GM12878 (cell line): ENCODE results near the gene SLC2A1. TPM values are rescaled to one million over a fixed set of nuclear protein-coding genes. Genes with fewer than 3 reads are reported as not detected.

Experiments used
- BMI1 ChIP-seq: fragments of 450-650 bp; IDR thresholded peaks from 2 replicates; pipeline ENCODE4 v1.6.1; 2016; ENCODE audit warnings: mild to moderate bottlenecking, moderate library complexity, borderline replicate concordance
- BRCA1 ChIP-seq: IDR thresholded peaks from 2 replicates; pipeline ENCODE4 v1.6.1; 2011; ENCODE audit warnings: low read depth, low read length, improper control_type of control experiment
- CBFB ChIP-seq: IDR thresholded peaks from 2 replicates; pipeline ENCODE4 v1.6.1; 2016; ENCODE audit warnings: antibody characterized with exemption, low read depth
- EP300 ChIP-seq, 2 experiments: fragments of 150-350 bp in 1 of 2; IDR thresholded peaks; 2 replicates each; pipeline ENCODE4 v1.6.1; 2011 to 2012; ENCODE audit warnings: low read depth in 2 of 2, low read length in 2 of 2, borderline replicate concordance in 1 of 2, improper control_type of control experiment in 1 of 2, inconsistent platforms in 1 of 2; ENCODE audit not compliant: control insufficient read depth in 1 of 2
- GATAD2B ChIP-seq: fragments of 450-650 bp; conservative IDR thresholded peaks from 2 replicates; pipeline ENCODE4 v1.6.1; 2017; ENCODE audit warnings: low read depth, mild to moderate bottlenecking, moderate library complexity
- IKZF2 ChIP-seq, 2 experiments: fragments of 450-650 bp; IDR thresholded peaks; 2 replicates each; pipeline ENCODE4 v1.6.1; 2017; ENCODE audit warnings: mild to moderate bottlenecking in 2 of 2, moderate library complexity in 2 of 2
- IRF4 ChIP-seq: IDR thresholded peaks from 2 replicates; pipeline ENCODE4 v1.6.1; 2011; ENCODE audit warnings: low read depth, low read length
- KDM1A ChIP-seq: fragments of 200-600 bp; sonication (generic); IDR thresholded peaks from 2 replicates; pipeline ENCODE4 v1.6.1; 2016; ENCODE audit warnings: borderline replicate concordance
- MEF2A ChIP-seq: IDR thresholded peaks from 2 replicates; pipeline ENCODE4 v1.6.1; 2011; ENCODE audit warnings: low read depth, mild to moderate bottlenecking, low read length, moderate library complexity; ENCODE audit not compliant: insufficient read depth
- MTA3 ChIP-seq: IDR thresholded peaks from 2 replicates; pipeline ENCODE4 v1.6.1; 2012; ENCODE audit warnings: low read length, inconsistent platforms, borderline replicate concordance
- MXI1 ChIP-seq: fragments of 150-350 bp; IDR thresholded peaks from 2 replicates; pipeline ENCODE4 v1.6.1; 2011; ENCODE audit warnings: low read depth, mild to moderate bottlenecking, inconsistent platforms, low read length, improper control_type of control experiment
- MYB ChIP-seq: fragments of 150-350 bp; IDR thresholded peaks from 2 replicates; pipeline ENCODE4 v1.6.1; 2014; ENCODE audit warnings: mild to moderate bottlenecking, low read depth, low read length, borderline replicate concordance
- PML ChIP-seq: IDR thresholded peaks from 2 replicates; pipeline ENCODE4 v1.6.1; 2012; ENCODE audit warnings: low read length, inconsistent platforms
- POLR2A ChIP-seq: IDR thresholded peaks from 2 replicates; pipeline ENCODE4 v1.6.1; 2011; ENCODE audit warnings: low read depth, mild to moderate bottlenecking, low read length
- POU2F2 ChIP-seq: IDR thresholded peaks from 3 replicates; pipeline ENCODE4 v1.6.1; 2011; ENCODE audit warnings: low read depth, mild to moderate bottlenecking, low read length, borderline replicate concordance
- SMAD1 ChIP-seq: fragments of 450-650 bp; IDR thresholded peaks from 2 replicates; pipeline ENCODE4 v1.6.1; 2018; ENCODE audit warnings: mild to moderate bottlenecking, low read depth; ENCODE audit not compliant: partially characterized antibody
- SMARCA5 ChIP-seq: fragments of 450-650 bp; IDR thresholded peaks from 2 replicates; pipeline ENCODE4 v1.6.1; 2017; ENCODE audit warnings: mild to moderate bottlenecking
- SUPT20H ChIP-seq: IDR thresholded peaks from 2 replicates; pipeline ENCODE4 v1.6.1; 2011; ENCODE audit warnings: low read depth, mild to moderate bottlenecking, low read length, moderate library complexity, borderline replicate concordance; ENCODE audit not compliant: control insufficient read depth
- TBL1XR1 ChIP-seq: IDR thresholded peaks from 2 replicates; pipeline ENCODE4 v1.6.1; 2012; ENCODE audit warnings: low read depth, low read length, improper control_type of control experiment
- ZBED1 ChIP-seq: IDR thresholded peaks from 2 replicates; pipeline ENCODE4 v1.6.1; 2016; ENCODE audit warnings: borderline replicate concordance
- ZNF274 ChIP-seq: IDR thresholded peaks from one replicate; pipeline ENCODE4 v1.8.0; 2011; ENCODE audit not compliant: insufficient read length, insufficient read depth
- ZNF622 ChIP-seq: fragments of 450-650 bp; IDR thresholded peaks from 2 replicates; pipeline ENCODE4 v1.6.1; 2017; ENCODE audit warnings: mild to moderate bottlenecking, inconsistent platforms
- polyA plus RNA-seq, 11 experiments: library from polyadenylated mRNA; depleted of rRNA in 4 of 11; unstranded in 6 of 11; stranded (reverse) in 5 of 11; fragments of >200 nt; fragmentation: Nextera tagmentation in 4 of 11; fragmentation: Illumina TruSeq in 1 of 11; extraction: Ambion mirVana in 4 of 11; extraction: Trizol in 1 of 11; gene quantifications; 1 replicate in 1 of 11; 2 replicates in 10 of 11; pipeline versions ENCODE4 v1.2.1 to v1.2.3, GENCODE V29; 2011 to 2016; ENCODE audit warnings: inconsistent platforms in 2 of 11, missing spikeins in 2 of 11, low read depth in 1 of 11
- total RNA-seq, 4 experiments: library from RNA; depleted of rRNA in 3 of 4; stranded (reverse); fragments of >200 nt in 3 of 4; fragmentation: Illumina TruSeq in 1 of 4; extraction: Trizol in 1 of 4; gene quantifications; 2 replicates each; pipeline versions ENCODE4 v1.2.1 to v1.2.3, GENCODE V29; 2013 to 2021
- TF ChIP-seq, protein P1 (sequence below): IDR thresholded peaks from 2 replicates; pipeline ENCODE4 v1.6.1; 2011; ENCODE audit warnings: mild to moderate bottlenecking, low read depth, low read length, moderate library complexity; ENCODE audit not compliant: insufficient replicate concordance
- TF ChIP-seq, protein P2 (sequence below): IDR thresholded peaks from 2 replicates; pipeline ENCODE4 v1.6.1; 2011; ENCODE audit warnings: low read depth, low read length, improper control_type of control experiment, borderline replicate concordance
- TF ChIP-seq, protein P3 (sequence below): fragments of 450-650 bp; formaldehyde crosslinking; IDR thresholded peaks from 2 replicates; pipeline ENCODE4 v1.5.0; 2022; ENCODE audit warnings: mild to moderate bottlenecking, missing genetic modification characterization
- TF ChIP-seq, protein P4 (sequence below): fragments of 450-650 bp; IDR thresholded peaks from 2 replicates; pipeline ENCODE4 v1.6.1; 2014; ENCODE audit warnings: mild to moderate bottlenecking

The SLC2A1 gene
- total and polyA plus RNA-seq, 10 of the 15 experiments (the other 5 are each of a cell fraction or from before 2014, with no cell fraction given), result 5.7 to 66.0 (median 44.2) TPM

DNA sequence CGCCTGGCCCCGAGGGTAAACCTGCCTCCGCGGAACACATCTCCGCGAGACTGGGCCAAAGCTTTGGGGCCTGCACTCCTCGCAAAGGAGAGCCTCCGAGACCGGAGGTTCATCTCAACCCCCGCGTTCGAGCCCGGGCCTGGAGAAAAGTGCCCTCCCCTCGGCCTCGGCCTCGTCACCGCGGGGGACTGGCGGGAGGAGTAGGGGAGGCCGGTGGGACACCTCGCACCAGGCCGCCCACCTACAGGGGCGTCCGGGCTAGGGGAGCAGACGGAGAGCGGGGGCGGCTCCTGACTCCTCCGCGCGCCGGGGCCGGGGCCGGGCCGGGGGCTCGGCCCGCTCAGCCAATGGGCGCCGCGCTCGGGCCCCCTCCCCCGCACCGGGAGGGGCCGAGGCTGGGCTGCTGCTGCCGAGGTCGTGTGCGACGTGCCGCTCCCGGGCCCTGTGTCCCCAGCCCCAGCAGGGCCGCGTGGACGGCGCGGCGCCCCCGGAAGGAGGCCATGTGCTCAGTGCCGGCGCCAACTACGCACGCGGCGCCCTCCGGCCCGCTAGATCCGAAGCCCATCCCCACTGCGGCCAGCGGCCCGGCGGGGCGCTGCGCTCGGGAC lies 684 bp downstream of the SLC2A1 start (continued):
- 0 out of 2 replicates have a peak, but pooled peaks have one; percentile 49 for TF ChIP-seq SMARCA5
- TF ChIP-seq KDM1A, result no peak
- TF ChIP-seq IKZF2 (IDR thresholded peaks at IDR 0.05), result no peak
- no peak; the same call in 1 of the 2 replicates for TF ChIP-seq POLR2A
- TF ChIP-seq ZBED1, result no peak
- no peak for TF ChIP-seq CBFB
- TF ChIP-seq, protein P1, sequence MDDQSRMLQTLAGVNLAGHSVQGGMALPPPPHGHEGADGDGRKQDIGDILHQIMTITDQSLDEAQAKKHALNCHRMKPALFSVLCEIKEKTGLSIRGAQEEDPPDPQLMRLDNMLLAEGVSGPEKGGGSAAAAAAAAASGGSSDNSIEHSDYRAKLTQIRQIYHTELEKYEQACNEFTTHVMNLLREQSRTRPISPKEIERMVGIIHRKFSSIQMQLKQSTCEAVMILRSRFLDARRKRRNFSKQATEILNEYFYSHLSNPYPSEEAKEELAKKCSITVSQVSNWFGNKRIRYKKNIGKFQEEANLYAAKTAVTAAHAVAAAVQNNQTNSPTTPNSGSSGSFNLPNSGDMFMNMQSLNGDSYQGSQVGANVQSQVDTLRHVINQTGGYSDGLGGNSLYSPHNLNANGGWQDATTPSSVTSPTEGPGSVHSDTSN, result no peak
- peak; percentile 98 for TF ChIP-seq MXI1
- TF ChIP-seq ZNF274, result no peak
- TF ChIP-seq, protein P2, sequence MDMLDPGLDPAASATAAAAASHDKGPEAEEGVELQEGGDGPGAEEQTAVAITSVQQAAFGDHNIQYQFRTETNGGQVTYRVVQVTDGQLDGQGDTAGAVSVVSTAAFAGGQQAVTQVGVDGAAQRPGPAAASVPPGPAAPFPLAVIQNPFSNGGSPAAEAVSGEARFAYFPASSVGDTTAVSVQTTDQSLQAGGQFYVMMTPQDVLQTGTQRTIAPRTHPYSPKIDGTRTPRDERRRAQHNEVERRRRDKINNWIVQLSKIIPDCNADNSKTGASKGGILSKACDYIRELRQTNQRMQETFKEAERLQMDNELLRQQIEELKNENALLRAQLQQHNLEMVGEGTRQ, result no peak
- TF ChIP-seq SMAD1, result no peak
- no peak for TF ChIP-seq SUPT20H
- TF ChIP-seq EP300 (IDR thresholded peaks at IDR 0.05; ENCODE audit: borderline replicate concordance in 1 of 2, control insufficient read depth in 1 of 2, low read depth in 2 of 2, low read length in 2 of 2), result no peak
- no peak for TF ChIP-seq POU2F2
- TF ChIP-seq BRCA1, result no peak
- no peak for TF ChIP-seq TBL1XR1
- TF ChIP-seq MTA3, result no peak
- TF ChIP-seq MYB, result no peak
- peak; percentile 92; the same call in 1 of the 2 replicates for TF ChIP-seq GATAD2B
- TF ChIP-seq PML, result no peak
- no peak for TF ChIP-seq BMI1
- no peak for TF ChIP-seq ZNF622
- TF ChIP-seq, protein P3, sequence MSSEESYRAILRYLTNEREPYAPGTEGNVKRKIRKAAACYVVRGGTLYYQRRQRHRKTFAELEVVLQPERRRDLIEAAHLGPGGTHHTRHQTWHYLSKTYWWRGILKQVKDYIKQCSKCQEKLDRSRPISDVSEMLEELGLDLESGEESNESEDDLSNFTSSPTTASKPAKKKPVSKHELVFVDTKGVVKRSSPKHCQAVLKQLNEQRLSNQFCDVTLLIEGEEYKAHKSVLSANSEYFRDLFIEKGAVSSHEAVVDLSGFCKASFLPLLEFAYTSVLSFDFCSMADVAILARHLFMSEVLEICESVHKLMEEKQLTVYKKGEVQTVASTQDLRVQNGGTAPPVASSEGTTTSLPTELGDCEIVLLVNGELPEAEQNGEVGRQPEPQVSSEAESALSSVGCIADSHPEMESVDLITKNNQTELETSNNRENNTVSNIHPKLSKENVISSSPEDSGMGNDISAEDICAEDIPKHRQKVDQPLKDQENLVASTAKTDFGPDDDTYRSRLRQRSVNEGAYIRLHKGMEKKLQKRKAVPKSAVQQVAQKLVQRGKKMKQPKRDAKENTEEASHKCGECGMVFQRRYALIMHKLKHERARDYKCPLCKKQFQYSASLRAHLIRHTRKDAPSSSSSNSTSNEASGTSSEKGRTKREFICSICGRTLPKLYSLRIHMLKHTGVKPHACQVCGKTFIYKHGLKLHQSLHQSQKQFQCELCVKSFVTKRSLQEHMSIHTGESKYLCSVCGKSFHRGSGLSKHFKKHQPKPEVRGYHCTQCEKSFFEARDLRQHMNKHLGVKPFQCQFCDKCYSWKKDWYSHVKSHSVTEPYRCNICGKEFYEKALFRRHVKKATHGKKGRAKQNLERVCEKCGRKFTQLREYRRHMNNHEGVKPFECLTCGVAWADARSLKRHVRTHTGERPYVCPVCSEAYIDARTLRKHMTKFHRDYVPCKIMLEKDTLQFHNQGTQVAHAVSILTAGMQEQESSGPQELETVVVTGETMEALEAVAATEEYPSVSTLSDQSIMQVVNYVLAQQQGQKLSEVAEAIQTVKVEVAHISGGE (CRISPR knock-in tag), result no peak
- TF ChIP-seq MEF2A, result no peak
- TF ChIP-seq, protein P4, sequence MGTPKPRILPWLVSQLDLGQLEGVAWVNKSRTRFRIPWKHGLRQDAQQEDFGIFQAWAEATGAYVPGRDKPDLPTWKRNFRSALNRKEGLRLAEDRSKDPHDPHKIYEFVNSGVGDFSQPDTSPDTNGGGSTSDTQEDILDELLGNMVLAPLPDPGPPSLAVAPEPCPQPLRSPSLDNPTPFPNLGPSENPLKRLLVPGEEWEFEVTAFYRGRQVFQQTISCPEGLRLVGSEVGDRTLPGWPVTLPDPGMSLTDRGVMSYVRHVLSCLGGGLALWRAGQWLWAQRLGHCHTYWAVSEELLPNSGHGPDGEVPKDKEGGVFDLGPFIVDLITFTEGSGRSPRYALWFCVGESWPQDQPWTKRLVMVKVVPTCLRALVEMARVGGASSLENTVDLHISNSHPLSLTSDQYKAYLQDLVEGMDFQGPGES, result no peak
- no peak for TF ChIP-seq IRF4
